GM13976 (cell line): Measurements from ENCODE around the gene SSNA1.

ENCODE experiments used
- DNase-seq: peaks from one replicate; pipeline ENCODE4 v3.0.0; 2012; ENCODE audit warnings: low spot score
- in situ Hi-C: fragments of 300-500 bp; cut with MboI; formaldehyde crosslinking; loops from one replicate; pipeline ENCODE4 v1.12.0; 2022; ENCODE audit warnings: low sequenced_read_pairs, mixed read lengths, inconsistent platforms; ENCODE audit not compliant: unreplicated experiment
- TF ChIP-seq, protein P1 (sequence below): IDR thresholded peaks from 2 replicates; pipeline ENCODE4 v1.5.1; 2012; ENCODE audit warnings: borderline replicate concordance, mild to moderate bottlenecking; ENCODE audit not compliant: insufficient read depth; ENCODE audit errors: extremely low read depth, missing control alignments, control extremely low read depth

The SSNA1 gene

DNA sequence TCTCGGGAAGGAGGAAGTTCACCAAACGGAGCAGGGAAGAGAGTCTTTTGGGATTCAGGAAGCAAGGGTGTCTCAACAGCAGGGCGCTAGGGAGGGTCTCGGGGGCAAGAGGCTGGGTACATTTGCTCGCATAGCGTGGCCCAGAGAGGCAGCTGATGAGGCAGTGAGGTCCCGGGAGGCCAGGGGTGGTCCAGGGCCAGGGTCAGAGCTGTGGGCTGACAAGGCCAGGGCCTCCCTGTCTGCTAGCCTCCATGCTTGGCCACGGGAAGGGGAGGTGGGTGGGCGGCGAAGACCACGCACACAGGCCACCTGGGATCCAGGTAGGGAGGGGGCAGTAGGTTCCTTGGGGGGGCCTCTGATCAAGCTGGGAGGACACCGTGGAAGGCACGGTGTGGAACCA lies 23.1 kb downstream of the SSNA1 start:
- in situ Hi-C loops, result no loop called here
- TF ChIP-seq, protein P1, sequence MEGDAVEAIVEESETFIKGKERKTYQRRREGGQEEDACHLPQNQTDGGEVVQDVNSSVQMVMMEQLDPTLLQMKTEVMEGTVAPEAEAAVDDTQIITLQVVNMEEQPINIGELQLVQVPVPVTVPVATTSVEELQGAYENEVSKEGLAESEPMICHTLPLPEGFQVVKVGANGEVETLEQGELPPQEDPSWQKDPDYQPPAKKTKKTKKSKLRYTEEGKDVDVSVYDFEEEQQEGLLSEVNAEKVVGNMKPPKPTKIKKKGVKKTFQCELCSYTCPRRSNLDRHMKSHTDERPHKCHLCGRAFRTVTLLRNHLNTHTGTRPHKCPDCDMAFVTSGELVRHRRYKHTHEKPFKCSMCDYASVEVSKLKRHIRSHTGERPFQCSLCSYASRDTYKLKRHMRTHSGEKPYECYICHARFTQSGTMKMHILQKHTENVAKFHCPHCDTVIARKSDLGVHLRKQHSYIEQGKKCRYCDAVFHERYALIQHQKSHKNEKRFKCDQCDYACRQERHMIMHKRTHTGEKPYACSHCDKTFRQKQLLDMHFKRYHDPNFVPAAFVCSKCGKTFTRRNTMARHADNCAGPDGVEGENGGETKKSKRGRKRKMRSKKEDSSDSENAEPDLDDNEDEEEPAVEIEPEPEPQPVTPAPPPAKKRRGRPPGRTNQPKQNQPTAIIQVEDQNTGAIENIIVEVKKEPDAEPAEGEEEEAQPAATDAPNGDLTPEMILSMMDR, result no peak
- DNase-seq, result no peak

DNA sequence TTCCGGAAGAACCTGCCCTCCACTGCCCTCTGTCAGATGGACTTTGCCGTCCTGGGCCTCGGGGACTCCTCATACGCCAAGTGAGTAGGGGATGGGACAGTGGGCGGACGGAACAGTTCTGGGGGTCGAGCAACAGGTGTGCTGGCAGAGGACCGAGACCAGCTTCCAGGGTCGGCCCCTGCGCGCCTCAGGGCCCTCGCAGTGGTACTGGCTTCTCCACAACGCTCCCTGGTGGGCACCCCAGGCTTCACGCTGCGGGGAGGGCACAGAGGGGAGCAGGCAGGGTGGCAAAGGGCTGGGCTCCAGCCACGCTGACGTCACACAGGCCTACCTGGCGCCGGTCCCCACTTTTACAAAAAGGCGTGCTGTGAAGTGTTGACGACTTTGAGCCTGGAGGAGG lies 24.0 kb downstream of the SSNA1 start:
- TF ChIP-seq, protein P1, result no peak
- in situ Hi-C loops, result no loop called here
- DNase-seq, result no peak

DNA sequence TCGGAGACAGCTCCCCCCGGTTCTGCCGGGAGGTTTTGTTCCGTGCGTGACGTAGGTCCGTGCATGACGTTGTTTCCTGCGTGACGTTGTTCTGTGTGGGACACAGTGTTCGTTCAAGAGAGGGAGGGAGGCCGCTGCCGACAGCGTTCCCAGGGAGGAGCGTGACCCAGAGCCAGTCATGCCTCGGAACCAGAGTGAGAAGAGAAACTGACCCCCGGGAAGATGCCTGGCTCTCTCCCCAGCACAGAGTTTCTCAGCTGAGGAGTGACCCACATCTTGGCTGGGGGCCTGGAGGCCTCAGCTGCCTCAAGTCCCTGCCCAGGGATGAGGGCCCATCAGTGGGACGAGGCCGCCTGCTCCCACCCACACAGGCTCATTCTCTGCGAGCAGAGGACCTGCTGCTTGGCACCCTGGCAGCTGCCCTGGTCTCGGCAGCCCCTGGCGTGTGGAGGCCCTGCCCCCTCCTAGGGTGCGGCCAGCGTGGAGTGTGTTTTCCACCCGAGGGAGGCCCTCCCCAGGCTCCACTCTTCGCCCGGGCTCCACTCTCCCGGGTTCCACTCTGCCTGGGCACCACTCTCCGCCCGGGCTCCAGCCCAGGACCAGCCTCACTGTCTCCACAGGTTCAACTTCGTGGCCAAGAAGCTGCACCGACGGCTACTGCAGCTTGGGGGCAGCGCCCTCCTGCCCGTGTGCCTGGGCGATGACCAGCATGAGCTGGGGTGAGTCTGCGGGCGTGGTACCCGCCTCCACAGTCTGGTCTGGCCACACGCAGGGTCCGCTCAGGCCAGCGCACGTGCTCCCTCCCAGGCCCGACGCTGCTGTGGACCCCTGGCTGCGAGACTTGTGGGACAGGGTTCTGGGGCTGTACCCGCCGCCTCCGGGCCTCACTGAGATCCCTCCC lies 24.9 kb downstream of the SSNA1 start:
- TF ChIP-seq, protein P1, result no peak
- DNase-seq, result no peak
- in situ Hi-C loops, result no loop called here

DNA sequence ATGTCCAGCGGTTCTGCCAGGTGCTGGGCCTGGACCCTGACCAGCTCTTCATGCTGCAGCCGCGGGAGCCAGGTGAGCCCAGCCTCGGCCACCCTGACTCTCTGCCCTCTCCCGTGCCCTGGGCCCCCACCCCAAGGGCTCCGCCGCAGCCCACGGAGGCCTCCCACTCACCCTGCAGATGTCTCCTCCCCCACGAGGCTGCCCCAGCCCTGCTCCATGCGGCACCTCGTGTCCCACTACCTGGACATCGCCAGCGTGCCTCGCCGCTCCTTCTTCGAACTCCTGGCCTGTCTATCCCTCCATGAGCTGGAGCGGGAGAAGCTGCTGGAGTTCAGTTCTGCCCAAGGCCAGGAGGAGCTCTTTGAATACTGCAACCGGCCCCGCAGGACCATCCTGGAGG lies 26.1 kb downstream of the SSNA1 start:
- TF ChIP-seq, protein P1, result no peak
- no peak for DNase-seq
- in situ Hi-C loops, result no loop called here

DNA sequence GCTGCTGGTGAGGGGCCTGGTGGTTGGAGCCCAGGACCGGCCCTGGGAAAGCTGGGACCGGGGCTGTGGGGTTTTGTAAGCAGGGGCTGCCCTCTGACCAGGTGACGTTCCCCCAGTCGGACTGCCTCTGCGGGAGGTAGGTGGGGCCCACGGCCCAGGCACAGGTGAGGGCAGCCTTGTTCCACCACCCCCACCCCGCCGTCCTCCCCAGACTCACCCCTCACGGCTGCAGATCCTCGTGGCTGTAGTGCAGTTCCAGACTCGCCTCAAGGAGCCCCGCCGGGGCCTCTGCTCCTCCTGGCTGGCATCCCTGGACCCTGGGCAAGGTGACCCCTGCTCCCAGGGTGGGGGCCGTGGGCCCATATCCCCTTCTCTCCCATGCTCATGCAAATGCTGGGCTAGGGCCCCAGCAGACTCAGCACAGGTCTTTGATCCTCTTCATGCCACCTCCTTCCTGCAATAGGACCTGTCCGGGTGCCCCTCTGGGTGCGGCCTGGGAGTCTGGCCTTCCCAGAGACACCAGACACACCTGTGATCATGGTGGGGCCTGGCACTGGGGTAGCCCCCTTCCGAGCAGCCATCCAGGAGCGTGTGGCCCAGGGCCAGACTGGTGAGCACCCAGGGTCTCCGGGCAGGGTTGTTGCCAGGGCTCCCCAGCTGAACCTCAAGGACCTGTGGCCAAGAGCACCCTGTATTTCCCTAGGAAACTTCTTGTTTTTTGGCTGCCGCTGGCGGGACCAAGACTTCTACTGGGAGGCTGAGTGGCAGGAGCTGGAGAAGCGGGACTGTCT lies 26.9 kb downstream of the SSNA1 start:
- no peak for DNase-seq
- TF ChIP-seq, protein P1, result no peak
- in situ Hi-C loops, result no loop called here

DNA sequence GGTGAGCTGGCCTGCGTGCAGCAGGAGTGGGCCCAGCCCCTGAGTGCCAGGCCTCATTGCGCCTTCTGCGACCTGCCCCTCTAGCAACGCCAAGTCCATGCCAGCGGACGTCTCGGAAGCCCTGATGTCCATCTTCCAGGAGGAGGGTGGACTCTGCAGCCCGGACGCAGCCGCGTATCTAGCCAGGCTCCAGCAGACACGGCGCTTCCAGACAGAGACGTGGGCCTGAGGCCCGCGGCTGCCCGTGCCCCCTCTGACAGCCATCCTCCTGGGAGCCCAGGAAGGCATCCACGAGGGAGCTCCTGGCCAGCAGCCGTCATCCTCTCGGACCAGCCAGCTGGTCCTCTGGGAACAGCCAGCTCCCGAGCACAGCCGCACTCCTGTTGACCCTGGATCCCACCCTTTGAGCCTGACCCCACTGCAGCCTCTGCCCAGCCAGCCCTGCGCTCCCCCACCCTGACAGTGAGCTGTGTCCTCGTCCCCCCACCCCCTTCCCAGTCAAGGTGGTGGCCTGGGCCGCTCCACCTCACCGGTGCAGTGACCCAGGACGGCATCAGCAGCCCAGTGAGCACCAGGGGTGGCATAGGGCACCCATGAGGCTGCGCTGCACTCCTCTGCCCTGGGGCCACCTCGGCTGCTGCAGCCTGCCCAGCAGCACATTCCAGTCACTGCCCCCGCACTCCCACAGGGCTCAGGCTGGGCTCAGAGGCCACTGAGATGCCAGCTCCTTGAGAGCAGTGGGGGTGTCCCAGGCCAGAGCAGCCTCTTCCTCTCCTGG lies 27.9 kb downstream of the SSNA1 start:
- in situ Hi-C loops, result no loop called here
- TF ChIP-seq, protein P1, result no peak
- DNase-seq, result no peak
